Measurements from ENCODE around the gene ATP11A.

Gene ATP11A

GRCh38 chr13:112899281-112900225 lies 209.7 kb downstream of the ATP11A start:
- DNase-seq, result no peak

- DNase-seq, result no peak
Observed at GRCh38 chr13:112900226-112900600, 210.4 kb downstream of the ATP11A start.

DNA sequence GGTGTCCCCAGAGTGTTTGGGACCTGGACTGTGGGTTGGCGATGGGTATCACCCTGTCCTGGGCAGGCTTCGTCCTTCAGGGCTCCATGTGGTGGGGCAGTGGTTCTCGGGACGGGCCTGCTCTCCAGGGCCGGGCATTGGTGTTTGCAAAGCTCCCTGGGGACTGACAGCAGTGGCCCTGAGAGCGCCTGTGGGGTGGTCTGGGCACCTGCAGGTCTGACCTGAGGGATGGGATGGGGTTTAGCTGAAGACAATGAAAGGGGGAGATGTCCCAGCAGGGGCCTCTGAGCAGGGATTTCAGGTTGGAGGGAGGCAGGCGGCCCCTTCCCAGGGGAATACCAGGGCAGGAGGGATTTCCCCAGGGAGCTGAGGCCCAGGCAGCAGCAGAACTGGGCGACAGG lies 210.9 kb downstream of the ATP11A start:
- no peak for DNase-seq

GRCh38 chr13:112902101-112902651 lies 212.3 kb downstream of the ATP11A start:
- no peak for DNase-seq

DNA sequence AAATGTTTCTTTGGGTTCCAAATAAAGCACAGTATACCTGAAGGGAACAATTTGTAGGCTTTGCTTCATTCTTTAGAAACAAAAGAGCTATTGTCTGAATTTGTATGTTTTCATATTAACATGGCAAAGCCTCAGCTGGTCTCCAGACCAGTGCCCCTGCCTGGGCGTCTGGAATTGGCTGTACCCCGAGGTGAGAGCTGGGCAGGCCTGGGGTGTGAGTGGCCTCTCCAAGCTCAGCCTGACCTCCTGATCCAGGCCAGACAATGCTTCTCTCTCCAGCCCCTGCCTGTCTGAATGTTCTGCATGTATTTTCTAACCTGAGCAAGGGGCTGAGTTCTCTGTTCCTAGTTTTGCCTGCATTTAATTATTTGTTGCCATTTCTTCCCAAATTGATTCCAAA lies 212.8 kb downstream of the ATP11A start:
- no peak for DNase-seq

DNA sequence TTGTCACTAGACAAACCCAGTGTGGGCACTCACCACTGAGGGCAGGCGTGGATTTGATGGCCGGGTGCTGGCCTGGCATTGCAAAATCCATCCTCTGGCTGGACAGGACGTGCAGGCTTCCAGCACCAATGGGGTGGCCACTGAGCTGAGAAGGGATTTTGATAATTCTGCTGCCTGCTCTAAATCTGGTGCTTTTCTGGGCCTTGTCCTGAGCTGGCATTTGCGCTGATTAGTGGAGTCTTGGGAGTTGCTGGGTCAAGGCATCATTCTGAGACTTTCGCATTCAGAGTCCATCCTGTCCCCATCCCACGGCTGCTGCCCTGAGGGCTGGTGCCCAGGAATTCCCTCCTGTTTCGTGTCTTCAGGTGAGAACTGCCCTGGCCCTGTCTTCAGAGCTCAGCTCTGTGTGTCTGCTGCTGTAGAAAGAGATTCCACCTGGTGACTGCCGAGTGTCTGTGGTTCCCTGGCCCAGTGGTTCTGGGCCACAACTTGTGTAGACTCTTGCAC lies 213.3 kb downstream of the ATP11A start:
- no peak for DNase-seq

DNA sequence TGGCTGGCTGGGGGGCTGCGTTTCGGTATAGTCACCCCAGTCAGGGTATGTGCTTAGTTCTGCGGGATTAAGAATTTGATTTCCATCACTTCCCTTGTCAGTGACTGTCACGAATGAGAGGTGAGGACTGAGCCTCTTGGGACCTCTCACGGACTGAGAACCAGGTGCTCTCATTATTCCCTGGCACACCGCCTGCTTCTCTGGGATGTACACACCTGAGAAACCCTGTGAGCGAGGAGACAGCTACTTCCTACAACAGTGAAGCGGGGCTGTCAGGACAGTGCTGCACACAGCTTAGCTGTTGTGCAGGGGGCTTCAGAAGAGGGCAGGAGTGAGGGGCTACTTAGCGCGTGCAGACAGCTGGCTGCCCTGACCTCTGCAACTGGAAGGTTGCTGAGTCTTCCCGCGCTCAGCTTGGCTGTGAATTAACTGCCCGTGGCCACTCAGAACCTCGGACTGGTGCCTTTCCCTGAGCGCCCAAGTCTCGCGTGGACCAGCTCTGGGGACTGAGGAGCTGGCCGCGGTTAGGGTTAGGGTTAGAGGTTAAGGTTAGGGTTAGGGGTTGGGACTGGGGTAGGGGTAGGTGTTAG lies 213.9 kb downstream of the ATP11A start:
- DNase-seq, result no peak

DNA sequence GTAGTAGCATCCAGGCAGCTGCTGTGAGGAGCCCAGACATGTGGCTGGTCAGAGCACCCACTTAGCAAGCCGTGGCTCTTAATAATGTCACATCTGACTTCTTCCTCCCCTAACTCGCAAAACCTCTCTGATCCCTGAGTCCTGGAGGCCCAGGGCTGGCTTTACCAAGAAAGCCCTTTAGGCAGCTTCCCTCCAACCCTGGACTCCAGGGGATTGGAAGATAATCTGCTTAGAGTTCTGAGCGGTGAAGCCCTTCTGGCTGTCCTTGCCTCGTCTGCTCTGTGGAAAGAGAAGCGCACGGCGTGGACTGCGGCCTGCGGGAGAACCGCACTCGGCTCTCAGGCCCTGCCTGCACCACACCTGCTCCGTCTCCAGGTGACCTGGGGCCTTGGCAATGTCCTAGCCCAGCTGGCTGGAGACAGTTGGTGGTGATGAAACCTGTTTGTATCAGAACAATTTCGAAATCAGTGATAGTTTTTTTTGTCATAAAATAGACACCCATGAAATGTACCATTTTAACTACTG lies 214.7 kb downstream of the ATP11A start:
- no peak for DNase-seq

DNA sequence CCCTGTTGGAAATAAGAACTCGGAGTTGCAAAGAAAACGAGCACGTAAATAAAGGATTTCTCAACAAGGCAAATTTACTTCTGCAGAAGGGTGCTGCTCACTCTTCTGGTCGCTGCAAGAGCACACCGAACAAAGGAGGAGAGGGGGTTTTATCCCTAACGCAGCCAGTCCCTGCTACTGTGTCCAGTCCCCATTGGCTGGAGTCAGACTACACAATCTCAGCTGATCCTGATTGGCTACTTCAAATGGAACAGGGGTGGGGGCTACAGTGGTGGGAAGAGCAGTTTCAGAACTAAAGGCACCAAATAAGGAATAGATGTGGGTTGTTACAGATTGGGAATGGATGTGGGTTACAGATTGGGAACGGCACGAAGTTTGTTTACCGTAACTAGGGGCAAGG lies 215.2 kb downstream of the ATP11A start:
- no peak for DNase-seq

DNA sequence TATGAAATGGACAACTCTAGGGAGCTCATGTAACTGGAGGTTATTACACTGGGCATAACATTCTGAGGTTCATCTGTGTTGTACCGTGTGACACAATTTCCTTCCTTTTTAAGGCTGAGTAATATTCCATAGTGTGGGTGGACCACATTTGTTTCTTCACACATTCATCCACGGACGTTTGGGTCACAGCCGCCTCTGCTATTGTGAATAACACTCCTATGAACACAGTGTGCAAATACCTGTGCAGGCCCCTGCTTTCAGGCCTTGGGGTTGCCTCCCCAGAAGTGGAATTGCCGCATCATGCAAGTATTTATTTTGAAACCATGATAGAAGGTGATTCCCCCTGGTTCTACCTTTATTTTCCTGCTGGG lies 215.8 kb downstream of the ATP11A start:
- no peak for DNase-seq

DNA sequence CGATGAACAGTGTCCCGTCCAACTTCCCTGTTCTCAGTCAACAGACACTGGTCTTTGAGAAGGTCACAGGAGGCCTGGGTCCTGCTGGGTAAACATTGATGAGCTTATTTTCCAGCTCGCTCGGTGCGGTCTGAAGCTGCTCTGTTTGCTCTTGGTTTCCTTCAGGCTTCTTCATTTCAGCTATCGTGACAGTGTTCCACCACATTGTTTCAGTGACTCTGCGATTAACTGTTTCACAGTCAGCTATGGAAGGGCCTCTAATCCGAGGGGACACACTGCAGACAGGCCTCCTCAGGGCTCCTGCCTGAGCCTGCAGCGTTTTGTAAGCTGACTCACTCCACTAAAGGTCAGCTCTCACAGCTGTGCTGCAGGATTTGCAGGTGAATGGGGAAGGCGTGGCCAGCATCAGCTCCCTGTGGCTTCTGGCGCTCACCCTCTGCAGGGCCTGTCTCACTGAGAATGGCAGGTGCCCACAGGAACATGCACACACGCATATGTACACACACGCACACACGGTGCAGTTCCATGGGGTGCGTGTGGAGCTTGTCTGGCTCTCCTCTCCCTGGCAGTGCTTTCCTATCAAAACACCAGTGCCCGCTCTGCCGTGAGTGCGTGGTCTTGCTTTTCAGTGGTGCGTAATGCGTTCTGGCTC lies 216.3 kb downstream of the ATP11A start:
- no peak for DNase-seq

- no peak for DNase-seq
Observed at GRCh38 chr13:112907286-112907685, 217.4 kb downstream of the ATP11A start.

GRCh38 chr13:112907871-112908331 lies 218.1 kb downstream of the ATP11A start:
- DNase-seq, result no peak

- no peak for DNase-seq
Observed at GRCh38 chr13:112908342-112908741, 218.5 kb downstream of the ATP11A start.

GRCh38 chr13:112910016-112910415 lies 220.2 kb downstream of the ATP11A start:
- no peak for DNase-seq

- no peak for DNase-seq
Observed at GRCh38 chr13:112910616-112911280, 220.9 kb downstream of the ATP11A start.

- DNase-seq, result no peak
Observed at GRCh38 chr13:112911285-112911701, 221.5 kb downstream of the ATP11A start.

DNA sequence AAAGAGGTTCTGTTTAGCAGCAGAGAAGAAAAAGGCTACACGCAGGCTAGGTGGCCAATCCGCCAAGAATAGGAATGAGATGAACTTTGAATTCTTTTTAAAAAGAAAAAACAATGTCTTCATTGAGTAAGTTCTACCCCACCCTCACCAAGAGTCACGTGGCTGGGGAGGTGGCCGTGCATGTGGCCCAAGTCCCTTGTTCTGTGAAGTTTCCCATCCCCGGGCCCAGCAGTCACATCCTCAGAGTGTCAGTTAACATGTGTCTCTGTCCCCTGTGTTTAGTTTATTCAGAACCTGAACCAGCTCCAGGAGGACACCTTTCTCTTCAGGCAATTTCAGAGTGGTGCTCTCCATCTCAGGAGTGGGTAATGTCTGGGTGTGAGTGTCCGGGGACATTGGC lies 222.0 kb downstream of the ATP11A start:
- DNase-seq, result no peak

GRCh38 chr13:112912726-112913440 lies 223.0 kb downstream of the ATP11A start:
- DNase-seq, result no peak

- DNase-seq, result no peak
Observed at GRCh38 chr13:112916296-112916695, 226.5 kb downstream of the ATP11A start.

- no peak for DNase-seq
Observed at GRCh38 chr13:112917056-112917664, 227.3 kb downstream of the ATP11A start.
